ENCODE measurements around the gene DRC7.

DNA sequence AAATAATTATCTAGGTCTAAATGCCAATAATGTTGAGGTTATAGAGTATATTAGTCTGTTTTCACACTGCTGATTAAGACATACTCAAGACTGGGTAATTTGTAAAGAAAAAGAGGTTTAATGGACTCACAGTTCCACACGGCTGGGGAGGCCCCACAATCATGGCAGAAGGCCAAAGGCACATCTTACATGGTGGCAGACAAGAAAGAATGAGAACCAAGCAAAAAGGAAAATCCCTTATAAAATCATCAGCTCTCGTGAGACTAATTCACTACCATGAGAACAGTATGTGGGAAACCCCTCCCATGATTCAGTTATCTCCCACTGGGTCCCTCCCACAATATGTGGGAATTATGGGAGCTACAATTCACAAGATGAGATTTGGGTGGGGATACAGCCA, 38.1 kb downstream of the DRC7 start:
- TF ChIP-seq, protein P1, sequence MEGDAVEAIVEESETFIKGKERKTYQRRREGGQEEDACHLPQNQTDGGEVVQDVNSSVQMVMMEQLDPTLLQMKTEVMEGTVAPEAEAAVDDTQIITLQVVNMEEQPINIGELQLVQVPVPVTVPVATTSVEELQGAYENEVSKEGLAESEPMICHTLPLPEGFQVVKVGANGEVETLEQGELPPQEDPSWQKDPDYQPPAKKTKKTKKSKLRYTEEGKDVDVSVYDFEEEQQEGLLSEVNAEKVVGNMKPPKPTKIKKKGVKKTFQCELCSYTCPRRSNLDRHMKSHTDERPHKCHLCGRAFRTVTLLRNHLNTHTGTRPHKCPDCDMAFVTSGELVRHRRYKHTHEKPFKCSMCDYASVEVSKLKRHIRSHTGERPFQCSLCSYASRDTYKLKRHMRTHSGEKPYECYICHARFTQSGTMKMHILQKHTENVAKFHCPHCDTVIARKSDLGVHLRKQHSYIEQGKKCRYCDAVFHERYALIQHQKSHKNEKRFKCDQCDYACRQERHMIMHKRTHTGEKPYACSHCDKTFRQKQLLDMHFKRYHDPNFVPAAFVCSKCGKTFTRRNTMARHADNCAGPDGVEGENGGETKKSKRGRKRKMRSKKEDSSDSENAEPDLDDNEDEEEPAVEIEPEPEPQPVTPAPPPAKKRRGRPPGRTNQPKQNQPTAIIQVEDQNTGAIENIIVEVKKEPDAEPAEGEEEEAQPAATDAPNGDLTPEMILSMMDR (IDR thresholded peaks at IDR 0.05): no peak
- TF ChIP-seq POLR2A (IDR thresholded peaks at IDR 0.05) (no peak), POLR2AphosphoS5 (IDR thresholded peaks at IDR 0.05; ENCODE audit: insufficient read depth in 1 of 2, low read depth in 1 of 2) (no peak)
